ENCODE measurements around the gene PNPT1. TPM values are rescaled to one million over a fixed set of nuclear protein-coding genes. Genes with fewer than 3 reads are reported as not detected.

The PNPT1 gene
- total and polyA plus RNA-seq, 10 of the 15 experiments (the other 5 are each of a cell fraction or from before 2014, with no cell fraction given): 34.2 to 67.7 (median 43.3) TPM

- TF ChIP-seq NFXL1 (IDR thresholded peaks at IDR 0.05; ENCODE audit: borderline replicate concordance): no peak
- no peak for TF ChIP-seq NRF1 (conservative IDR thresholded peaks at IDR 0.05; ENCODE audit: low read depth, low read length)
- TF ChIP-seq KLF5 (IDR thresholded peaks at IDR 0.05; ENCODE audit: partially characterized antibody): no peak
- no peak for TF ChIP-seq MXI1 (IDR thresholded peaks at IDR 0.05; ENCODE audit: low read depth, low read length)
- no peak for TF ChIP-seq JUNB (IDR thresholded peaks at IDR 0.05)
- no peak for TF ChIP-seq STAT3 (IDR thresholded peaks at IDR 0.05; ENCODE audit: low read depth, low read length)
- no peak for TF ChIP-seq E2F4 (IDR thresholded peaks at IDR 0.05; ENCODE audit: low read depth, low read length)
- TF ChIP-seq E4F1 (IDR thresholded peaks at IDR 0.05; ENCODE audit: borderline replicate concordance, partially characterized antibody): no peak
- no peak for TF ChIP-seq EZH2 (IDR thresholded peaks at IDR 0.05; ENCODE audit: borderline replicate concordance, control insufficient read depth, low read depth, low read length)
Observed at GRCh38 chr2:55636831-55637230, 56.8 kb downstream of the PNPT1 start (continued).

- Histone ChIP-seq H3K9ac (ENCODE audit: control insufficient read depth, insufficient read depth, low read length) (no peak overlapping the region), H3K4me1 (ENCODE audit: control insufficient read depth, insufficient read depth, low read length) (no peaks in the 10 kb centered on the region), H3K27ac (ENCODE audit: control insufficient read depth, insufficient read depth) (no peak overlapping the region), H3K27me3 (replicated peaks in 1 of 2; ENCODE audit: control insufficient read depth in 2 of 2, insufficient read depth in 2 of 2, low read length in 1 of 2) (no peaks in the 10 kb centered on the region), H3K4me2 (ENCODE audit: control insufficient read depth, insufficient read depth) (no peak overlapping the region), H4K20me1 (ENCODE audit: control insufficient read depth, insufficient read depth) (no peaks in the 10 kb centered on the region), H3K79me2 (ENCODE audit: control insufficient read depth, insufficient read depth, low read length) (peaks cover under 1% of the 10 kb centered on the region; the same call in 1 of the 2 replicates), H2AFZ (ENCODE audit: control insufficient read depth, low read depth, low read length) (no peak overlapping the region), H3K36me3 (ENCODE audit: control insufficient read depth in 2 of 2, insufficient read depth in 2 of 2, low read length in 1 of 2) (no peaks in the 10 kb centered on the region; a peak in 2 of 4 replicates), H3K4me3 (no peak overlapping the region), H3K9me3 (replicated peaks; ENCODE audit: control insufficient read depth, insufficient read depth, low read length) (no peaks in the 10 kb centered on the region)
- DNase-seq (ENCODE audit: low read depth, low spot score) (no peak), ATAC-seq (no peak), FAIRE-seq (no peak)
- SMC1A ChIA-PET (ENCODE audit: uncharacterized antibody, unreplicated experiment): no interaction called here
- RAD21 ChIA-PET (ENCODE audit: unreplicated experiment): no interaction called here
- CTCF ChIA-PET: no interaction called here
- POLR2A ChIA-PET: interaction anchor here (0.5 kb wide), 1 partner anchor 23 kb away, joined by 5 read pairs; no protein-coding TSS in a partner anchor
- 100% methylated on average over 2 of the region's 2 CpGs for WGBS (ENCODE audit: insufficient coverage, insufficient replicate concordance, low lambda C conversion rate, missing lambda C conversion rate)
- in situ Hi-C loops (cut with MboI) (no loop called here), intact Hi-C loops (cut with micrococcal nuclease; ENCODE audit: unreplicated experiment) (no loop called here)
- no TSS peak for BruUV-seq (replicated peaks)
- TF ChIP-seq BRCA1 (IDR thresholded peaks at IDR 0.05; ENCODE audit: low read depth, low read length) (no peak), ZNF687 (IDR thresholded peaks at IDR 0.05) (no peak), RB1 (IDR thresholded peaks at IDR 0.05; ENCODE audit: borderline replicate concordance) (no peak)
Observed at GRCh38 chr2:55628931-55629330, 64.7 kb downstream of the PNPT1 start.
